Measurements from ENCODE around the gene CROCC.
"Not testable (repeated sequence)": the region's sequence is repeated elsewhere in the genome, so short reads cannot be mapped to it uniquely, and the experiment has no call there.

The CROCC gene

GRCh38 chr1:16916036-16916880, 5.5 kb upstream of the CROCC start:
- not testable (repeated sequence) for DNase-seq (ENCODE audit: low read depth)

DNA sequence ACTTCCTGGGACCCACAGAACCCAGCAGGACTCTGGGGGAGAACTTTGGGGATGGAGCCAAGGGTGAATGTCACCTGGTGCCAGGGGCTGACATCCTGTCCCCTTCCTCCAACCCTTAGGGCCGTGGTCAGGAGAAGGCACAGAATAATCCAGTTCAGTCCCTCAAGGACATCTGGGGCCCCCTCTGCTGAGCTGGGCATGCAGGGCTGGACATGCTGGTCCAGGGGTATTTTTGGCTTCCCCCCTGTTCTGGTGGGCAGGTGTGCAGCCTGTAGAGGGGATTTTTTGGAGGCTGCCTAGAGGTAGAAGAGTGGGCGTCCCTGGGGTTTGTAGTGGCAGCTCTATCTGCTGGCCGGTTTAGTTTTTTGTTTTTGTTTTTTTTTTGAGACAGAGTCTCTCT, 3.4 kb upstream of the CROCC start:
- no peak for DNase-seq (ENCODE audit: low read depth)

DNA sequence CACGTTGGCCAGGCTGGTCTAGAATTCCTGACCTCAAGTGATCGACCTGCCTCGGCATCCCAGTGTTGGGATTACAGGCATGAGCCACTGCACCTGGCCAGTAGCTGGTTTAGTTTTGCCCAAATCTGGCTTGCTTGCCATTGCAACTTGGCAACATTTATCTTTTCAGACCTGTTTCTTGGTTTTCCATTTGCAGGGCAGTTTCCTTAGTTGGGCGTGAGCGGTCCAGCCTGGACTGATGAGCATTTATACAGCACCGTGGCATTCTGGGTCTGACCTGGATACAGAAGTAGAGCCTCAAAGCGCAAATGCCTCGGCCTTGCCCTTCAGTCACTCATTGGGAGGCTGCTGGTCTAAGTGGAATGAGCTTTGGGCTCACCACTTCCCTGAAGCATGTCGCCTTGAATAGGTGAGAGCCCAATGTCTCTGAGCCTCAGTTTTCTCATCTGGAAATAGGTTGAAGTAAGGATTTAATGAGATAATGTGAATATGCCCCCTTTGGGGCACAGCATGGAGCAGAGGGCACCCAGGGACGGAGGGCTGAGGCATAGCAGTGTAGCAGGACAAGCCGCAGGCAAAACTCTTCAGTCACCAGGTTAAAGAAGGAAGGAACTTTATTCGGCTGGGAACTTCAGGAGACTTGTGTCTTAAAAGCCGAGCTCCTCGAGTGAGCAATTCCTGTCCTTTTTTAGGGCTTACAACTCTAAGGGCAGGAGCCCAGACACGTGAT, 2.6 kb upstream of the CROCC start:
- DNase-seq (ENCODE audit: low read depth), result not testable (repeated sequence)

GRCh38 chr1:16920951-16921350, 780 bp upstream of the CROCC start:
- DNase-seq (ENCODE audit: low read depth), result no peak

DNA sequence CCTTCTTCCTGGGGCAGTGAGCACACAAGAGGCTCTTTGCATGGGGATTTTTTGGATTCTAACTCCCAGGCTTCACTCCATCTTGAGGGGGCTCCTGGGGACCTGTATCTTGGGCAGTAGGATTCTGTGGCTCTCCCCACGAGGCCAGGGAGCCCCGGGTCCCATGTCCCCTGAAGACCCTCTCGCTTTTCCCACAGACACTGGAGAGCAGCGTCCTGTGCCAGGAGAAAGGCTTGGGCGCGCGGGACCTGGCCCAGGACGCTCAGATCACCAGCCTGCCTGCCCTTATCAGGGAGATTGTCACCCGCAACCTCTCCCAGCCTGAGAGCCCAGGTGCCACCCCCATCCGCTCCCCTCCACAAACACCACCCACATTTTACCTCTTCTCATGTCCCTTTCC, 735 bp downstream of the CROCC start:
- no peak for DNase-seq (ENCODE audit: low read depth)

DNA sequence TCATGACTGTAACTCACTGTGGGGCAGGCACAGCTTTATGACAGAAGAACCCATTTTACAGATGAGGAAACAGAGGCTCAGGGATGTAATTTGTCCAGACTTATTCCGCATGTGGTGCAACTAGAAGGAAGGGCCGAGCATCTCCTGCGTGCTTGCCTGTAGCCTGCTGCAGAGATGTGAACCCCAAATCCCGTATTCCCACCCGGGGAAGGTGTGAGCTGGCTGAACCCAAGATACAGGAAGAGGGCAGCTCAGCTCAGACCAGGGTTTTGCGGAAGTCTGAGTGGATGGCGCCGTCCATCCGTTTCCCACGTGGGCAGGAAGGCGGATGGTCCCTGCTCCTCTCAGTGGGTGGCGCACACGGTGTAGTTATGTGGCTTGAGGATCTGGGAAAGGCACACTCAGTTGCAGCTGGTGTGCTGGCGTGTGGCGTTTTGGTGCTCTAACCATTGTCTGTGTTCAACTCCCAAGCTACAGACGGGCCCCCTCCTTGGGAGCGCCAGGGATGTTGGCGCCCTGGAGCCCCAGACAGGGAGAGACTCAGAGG, 1.2 kb downstream of the CROCC start:
- no peak for DNase-seq (ENCODE audit: low read depth)

- DNase-seq (ENCODE audit: low read depth), result no peak
Observed at GRCh38 chr1:16924216-16924918, 2.6 kb downstream of the CROCC start.

- DNase-seq (ENCODE audit: low read depth), result no peak
Observed at GRCh38 chr1:16924919-16925477, 3.3 kb downstream of the CROCC start.

DNA sequence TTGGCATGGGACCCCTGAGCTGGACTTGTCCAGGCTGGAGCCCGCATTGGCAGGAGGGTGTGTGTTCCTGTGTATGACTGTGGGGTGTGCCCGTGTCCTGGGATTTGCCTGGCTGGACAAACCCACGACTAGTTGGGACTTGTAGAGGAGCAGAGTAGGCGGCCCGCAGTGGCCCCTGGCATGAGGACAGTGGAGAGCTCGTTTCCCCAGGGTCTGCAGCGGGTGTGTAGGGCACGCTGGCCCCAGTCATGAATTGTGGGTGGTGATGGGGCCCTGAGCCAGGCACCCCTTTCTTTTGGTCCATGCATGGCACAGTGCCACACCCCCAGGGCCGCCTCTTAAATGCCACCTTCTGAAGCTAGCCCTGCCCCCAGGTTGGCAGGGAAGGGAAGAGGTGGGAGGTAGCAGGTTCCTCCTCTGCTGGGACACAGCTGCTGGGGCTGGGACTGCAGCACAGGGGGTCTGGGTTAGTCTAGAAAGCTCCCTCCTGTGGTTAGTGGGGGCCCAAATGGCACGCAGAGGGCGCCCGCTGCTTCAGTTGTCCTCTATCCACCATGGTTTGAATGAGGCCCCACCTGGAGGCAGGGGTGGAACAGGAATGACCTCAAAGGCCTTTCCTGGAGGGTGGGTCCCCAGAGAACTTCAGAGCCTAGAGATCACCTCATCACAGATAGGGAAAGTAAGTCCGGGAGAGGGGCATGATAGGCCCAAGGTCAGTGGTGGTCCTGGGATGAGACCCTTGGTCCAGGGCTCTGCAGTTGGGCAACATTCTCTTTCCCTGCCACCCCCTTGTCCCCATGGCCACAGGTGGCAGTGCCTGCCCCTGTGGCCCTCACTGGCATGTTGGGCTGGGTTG, 4.1 kb downstream of the CROCC start:
- no peak for DNase-seq (ENCODE audit: low read depth)

- no peak for DNase-seq (ENCODE audit: low read depth)
Observed at GRCh38 chr1:16926491-16927073, 4.9 kb downstream of the CROCC start.

DNA sequence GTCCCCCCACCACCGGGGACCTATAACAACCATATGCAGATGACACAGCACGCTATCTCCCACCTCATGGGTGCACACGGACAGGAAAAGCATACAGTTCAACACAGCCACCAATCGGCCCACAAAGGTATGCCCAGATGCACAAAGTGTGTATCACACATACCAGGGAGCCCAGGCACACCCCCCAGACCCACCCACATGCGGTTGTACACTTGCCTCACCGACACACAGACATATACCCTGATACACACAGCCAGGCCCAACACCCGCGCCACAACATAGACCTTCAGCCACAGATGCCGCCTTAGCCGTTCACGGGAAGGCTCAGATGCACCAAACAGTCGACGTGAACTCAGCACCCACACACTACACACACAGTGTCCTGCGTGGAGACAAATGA, 5.5 kb downstream of the CROCC start:
- no peak for DNase-seq (ENCODE audit: low read depth)

- DNase-seq (ENCODE audit: low read depth), result no peak
Observed at GRCh38 chr1:16927711-16928485, 6.2 kb downstream of the CROCC start.

- not testable (repeated sequence) for DNase-seq (ENCODE audit: low read depth)
Observed at GRCh38 chr1:16929146-16930041, 7.7 kb downstream of the CROCC start.

GRCh38 chr1:16931206-16931934, 9.6 kb downstream of the CROCC start:
- not testable (repeated sequence) for DNase-seq (ENCODE audit: low read depth)

GRCh38 chr1:16933945-16934344, 12.2 kb downstream of the CROCC start:
- not testable (repeated sequence) for DNase-seq (ENCODE audit: low read depth)

GRCh38 chr1:16936580-16936979, 14.8 kb downstream of the CROCC start:
- not testable (repeated sequence) for DNase-seq (ENCODE audit: low read depth)

DNA sequence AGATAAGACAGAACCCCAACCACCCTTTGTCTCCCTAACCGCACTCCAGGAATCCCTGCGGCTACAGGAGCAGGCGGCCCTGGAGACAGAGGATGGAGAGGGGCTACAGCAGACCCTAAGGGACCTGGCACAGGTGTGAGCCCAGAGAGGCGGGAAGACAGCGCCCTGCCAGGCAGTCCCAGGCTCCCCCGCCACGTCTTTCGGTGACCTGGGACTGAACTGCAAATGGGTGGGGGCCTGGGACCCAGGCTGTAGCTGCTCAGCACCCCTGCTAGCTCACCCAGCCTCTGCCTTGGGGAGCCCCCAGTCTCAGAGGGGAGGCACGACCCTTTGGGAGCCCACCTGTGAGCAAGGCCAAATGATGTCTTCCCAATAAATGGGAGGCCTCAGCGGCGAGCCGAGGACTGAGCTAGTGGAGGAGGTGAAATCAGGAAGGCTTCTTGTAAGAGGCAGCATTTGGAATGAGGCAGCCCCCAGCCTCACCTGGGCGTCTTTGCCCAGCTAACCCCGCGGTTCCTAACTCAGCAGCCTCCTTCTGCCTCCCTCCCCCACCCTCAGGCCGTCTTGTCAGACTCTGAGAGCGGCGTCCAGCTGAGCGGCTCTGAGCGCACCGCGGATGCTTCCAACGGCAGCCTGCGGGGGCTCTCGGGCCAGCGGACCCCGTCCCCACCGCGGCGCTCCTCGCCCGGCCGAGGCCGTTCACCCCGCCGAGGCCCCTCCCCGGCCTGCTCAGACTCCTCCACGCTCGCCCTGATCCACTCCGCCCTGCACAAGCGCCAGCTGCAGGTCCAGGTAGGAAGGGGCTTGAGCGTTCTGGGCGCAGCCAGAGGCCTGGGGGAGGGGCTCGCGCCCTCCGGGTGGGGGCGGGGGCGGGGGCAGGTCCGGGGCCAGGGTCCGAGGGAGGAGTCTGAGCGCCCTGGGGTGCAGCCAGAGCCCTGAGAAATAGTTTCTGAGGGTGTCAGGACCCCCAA, 16.9 kb downstream of the CROCC start:
- no peak for DNase-seq (ENCODE audit: low read depth)
